ENCODE measurements around the gene GSN. TPM values are rescaled to one million over a fixed set of nuclear protein-coding genes. Genes with fewer than 3 reads are reported as not detected.

Gene GSN
- total RNA-seq, 1 donor = 253 TPM

DNA sequence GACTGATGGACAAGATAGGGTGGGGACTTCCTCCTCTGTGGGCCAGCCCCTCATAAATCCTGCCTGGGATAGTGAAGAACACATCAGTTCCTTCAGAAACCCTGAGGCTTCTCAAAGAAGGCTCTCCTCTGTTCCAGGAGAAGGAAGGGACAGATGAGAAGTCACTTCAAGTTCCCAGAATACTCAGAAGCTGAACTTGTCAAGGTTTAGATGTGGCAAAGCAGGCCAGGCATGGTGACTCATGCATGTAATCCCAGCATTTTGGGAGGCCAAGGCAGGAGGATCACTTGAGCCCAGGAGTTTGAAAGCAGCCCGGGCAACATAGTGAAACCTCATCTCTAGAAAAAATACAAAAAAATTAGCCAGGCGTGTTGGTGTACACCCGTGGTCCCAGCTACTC is 63.6 kb downstream of the GSN start:
- TF ChIP-seq, protein P1, sequence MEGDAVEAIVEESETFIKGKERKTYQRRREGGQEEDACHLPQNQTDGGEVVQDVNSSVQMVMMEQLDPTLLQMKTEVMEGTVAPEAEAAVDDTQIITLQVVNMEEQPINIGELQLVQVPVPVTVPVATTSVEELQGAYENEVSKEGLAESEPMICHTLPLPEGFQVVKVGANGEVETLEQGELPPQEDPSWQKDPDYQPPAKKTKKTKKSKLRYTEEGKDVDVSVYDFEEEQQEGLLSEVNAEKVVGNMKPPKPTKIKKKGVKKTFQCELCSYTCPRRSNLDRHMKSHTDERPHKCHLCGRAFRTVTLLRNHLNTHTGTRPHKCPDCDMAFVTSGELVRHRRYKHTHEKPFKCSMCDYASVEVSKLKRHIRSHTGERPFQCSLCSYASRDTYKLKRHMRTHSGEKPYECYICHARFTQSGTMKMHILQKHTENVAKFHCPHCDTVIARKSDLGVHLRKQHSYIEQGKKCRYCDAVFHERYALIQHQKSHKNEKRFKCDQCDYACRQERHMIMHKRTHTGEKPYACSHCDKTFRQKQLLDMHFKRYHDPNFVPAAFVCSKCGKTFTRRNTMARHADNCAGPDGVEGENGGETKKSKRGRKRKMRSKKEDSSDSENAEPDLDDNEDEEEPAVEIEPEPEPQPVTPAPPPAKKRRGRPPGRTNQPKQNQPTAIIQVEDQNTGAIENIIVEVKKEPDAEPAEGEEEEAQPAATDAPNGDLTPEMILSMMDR (IDR thresholded peaks at IDR 0.05; ENCODE audit: insufficient read depth, low read length) = no peak
- no peak overlapping the region for H3K4me3 ChIP-seq (ENCODE audit: low read depth, low read length)
- no peak for DNase-seq (ENCODE audit: low read depth)

DNA sequence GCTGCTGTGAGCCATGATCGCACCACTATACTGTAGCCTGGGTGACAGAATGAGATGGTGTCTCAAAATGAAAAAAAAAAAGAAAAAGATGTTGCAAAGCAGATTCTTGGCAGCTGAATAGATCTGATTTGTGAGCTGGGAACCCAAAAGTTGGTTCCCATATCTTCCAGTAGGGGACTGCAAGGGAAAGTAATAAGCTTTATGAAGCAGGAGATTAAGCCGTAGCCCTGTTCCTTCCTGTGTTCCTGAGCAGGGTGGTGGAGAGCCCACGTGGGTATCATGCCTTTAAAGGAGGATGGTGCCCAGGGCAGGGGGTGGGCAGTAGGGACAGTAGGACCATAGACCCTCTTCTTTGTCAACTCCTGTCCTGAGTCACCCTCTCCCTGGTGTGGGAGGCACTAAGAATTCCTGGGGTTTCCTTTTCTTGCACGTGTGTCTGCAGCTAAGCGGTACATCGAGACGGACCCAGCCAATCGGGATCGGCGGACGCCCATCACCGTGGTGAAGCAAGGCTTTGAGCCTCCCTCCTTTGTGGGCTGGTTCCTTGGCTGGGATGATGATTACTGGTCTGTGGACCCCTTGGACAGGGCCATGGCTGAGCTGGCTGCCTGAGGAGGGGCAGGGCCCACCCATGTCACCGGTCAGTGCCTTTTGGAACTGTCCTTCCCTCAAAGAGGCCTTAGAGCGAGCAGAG is 64.2 kb downstream of the GSN start:
- TF ChIP-seq, protein P1 (IDR thresholded peaks at IDR 0.05; ENCODE audit: insufficient read depth, low read length) = peak; percentile 76
- no peak overlapping the region for H3K4me3 ChIP-seq (ENCODE audit: low read depth, low read length)
- peak; percentile 84 for DNase-seq (ENCODE audit: low read depth)

DNA sequence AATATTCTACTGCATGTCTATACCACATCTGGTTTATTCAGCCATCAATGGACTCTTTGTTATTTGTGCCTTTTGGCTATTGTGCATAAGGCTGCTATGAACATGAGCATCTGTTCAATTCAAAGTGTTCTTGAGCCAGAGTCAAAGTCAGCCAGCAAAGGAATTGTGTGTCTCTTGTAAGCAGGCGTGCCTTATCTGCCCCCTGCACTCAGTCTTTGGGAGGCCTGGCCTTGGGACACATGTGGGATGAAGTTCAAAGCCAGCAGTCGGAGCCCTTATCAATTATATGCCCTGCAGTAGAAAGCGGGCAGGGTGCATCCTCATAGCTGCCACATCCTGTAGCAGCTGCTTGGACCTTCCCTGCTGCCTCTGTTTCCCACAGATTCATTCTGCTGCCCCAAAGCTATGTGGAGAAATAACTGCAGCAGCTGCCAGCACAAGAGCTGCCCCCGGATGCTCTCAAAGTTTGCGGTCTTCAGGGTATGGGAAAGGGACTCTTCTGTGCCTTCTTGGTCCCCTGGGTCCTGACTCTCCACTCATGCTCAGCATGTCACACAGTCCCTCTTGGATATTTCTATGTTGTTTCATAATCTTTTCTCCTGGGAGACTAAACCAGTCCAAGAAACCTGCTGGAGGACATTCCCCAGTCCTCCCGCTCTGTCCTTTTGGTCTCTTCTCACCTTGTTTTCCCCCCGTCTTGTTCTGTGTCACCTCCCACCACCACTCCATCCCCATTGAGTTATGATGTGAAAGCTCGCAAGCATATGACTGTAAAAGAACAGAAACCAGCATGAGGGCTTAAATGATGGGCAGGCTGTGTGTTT is 66.2 kb downstream of the GSN start:
- TF ChIP-seq, protein P1 (IDR thresholded peaks at IDR 0.05; ENCODE audit: insufficient read depth, low read length) = no peak
- H3K4me3 ChIP-seq (ENCODE audit: low read depth, low read length) = no peak overlapping the region

DNA sequence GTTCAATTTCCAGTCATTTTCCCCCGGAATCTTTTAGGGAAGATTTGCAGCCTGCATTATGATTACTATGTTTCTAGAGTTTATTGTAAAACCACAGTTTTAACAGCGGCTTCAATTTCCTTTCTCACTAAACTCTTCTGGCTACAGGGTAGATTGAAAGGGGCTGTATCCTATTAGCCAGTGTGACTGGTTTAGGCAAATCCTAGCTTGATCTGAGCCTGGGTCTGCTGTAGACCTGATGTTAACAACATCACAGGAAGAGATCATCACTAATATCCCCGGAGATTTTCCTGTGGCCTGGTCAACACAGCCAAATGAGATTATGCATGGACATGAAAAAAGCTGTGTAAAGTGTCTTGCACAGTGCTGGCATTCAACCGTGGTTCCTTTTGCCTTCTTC is 68.7 kb downstream of the GSN start:
- no peak for DNase-seq (ENCODE audit: low read depth)
- TF ChIP-seq, protein P1 (IDR thresholded peaks at IDR 0.05; ENCODE audit: insufficient read depth, low read length) = no peak
- H3K4me3 ChIP-seq (ENCODE audit: low read depth, low read length) = no peak overlapping the region

More for the DNA sequence above, 66.2 kb downstream of the GSN start:
- DNase-seq (ENCODE audit: low read depth) = no peak

DNA sequence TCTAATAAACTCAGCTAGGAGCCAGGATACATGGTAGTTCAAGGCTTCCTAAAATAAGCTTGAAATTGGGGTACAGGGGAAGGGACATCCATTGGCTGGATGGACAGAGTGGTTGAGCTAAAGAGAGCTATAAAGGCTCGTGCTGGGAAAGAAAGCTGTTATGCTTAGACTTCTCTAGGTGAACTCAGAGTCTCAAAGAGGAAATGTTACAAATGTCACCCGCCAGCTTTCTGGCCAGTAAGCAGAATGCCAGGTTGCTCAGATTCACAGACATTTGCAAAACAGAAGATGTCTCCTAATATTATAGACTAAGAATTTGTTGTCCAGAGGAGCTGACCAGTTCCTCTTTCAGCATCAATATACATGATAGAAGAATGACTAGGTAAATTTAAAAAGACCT is 71.5 kb downstream of the GSN start:
- DNase-seq (ENCODE audit: low read depth) = no peak
- TF ChIP-seq, protein P1 (IDR thresholded peaks at IDR 0.05; ENCODE audit: insufficient read depth, low read length) = no peak
- no peak overlapping the region for H3K4me3 ChIP-seq (ENCODE audit: low read depth, low read length)

DNA sequence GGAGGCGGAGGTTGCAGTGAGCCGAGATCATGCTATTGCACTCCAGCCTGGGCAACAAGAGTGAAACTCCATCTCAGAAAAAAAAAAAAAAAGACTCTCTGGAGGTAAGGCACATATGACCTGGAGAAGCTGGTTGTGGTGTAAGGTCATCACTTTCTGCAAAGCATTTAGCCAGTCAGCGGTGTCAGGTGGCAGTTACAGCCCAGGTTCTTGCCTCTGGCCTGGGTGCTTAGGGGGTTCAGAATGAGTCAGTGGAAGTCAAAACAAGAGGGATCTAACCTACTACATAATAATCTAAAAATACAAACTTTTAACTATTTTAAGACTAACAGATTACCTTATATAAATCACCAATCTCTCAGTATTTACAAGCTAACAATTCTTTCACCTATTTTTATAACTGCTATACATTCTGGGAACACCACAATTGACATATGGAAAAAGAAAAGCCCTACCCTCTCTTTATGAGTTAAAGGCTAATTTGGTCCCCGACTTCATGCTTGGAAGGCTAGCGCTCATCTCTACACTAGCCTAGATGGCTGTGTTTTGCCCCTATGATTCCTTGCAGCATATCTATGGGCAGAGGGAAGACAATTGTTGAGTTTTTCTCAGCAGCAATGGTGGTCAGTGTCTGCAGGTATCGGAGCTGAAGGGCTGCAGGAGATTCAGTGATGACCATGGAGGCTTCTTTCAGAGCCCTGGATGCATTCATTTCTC is 72.9 kb downstream of the GSN start:
- DNase-seq (ENCODE audit: low read depth) = no peak
- TF ChIP-seq, protein P1 (IDR thresholded peaks at IDR 0.05; ENCODE audit: insufficient read depth, low read length) = no peak
- no peak overlapping the region for H3K4me3 ChIP-seq (ENCODE audit: low read depth, low read length)

All from fibroblast of the aortic adventitia (primary cell).